Measurements from ENCODE around the gene ZNF853. TPM values are rescaled to one million over a fixed set of nuclear protein-coding genes. Genes with fewer than 3 reads are reported as not detected.

ZNF853 gene
- total RNA-seq, 2 experiments from 2014 or later: 0.55 to 0.60 TPM

DNA sequence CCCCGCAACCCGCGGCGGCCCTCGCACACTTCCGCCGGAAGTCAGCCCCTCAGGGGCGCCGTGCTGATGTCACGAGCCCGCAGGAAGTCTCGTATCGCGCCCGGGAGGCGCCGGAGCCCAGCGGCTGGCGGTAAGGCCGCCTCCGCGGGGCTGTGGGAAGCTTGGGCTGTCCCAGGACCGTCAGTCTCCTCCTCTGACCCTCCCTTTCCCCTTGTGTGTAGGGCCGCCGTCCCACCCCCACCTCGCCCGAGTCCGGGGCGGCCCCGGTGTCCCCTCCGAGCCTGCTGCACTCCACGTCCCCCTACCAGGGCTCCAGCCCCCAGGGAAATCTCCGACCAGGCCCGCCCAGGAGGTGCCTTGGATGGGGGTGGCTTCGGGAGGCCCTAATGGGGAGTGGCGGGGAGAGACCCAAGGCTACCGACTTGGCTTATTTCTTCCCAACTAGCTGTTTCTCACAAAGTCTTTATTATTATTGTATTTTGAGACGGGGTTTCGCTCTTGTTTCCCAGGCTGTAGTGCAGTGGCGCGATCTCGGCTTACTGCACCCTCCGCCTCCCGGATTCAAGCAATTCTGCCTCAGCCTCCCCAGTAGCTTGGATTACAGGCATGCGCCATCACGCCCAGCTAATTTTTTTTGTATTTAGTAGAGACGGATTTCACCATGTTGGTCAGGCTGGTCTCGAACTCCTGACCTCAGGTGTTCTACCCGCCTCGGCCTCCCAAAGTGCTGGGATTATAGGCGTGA is 37.9 kb upstream of the ZNF853 start, which contains the start of gene ZDHHC4:
Gene ZDHHC4, plus strand, starts transcription at position 86 of the 745 bp plus-strand sequence. CDS start 3,108 bp downstream, outside the sequence.
- peak; percentile 95 for DNase-seq (ENCODE audit: low spot score)
- POLR2A ChIA-PET: interaction anchor here (0.6 to 1.9 kb wide), 5 partner anchors 8 to 55 kb away, joined by 3 to 7 read pairs (median 4); no protein-coding TSS in a partner anchor
- Histone ChIP-seq H3K79me2 (ENCODE audit: insufficient read depth, low read depth, low read length) (peaks cover 25% of the 10 kb centered on the region; the same call in 1 of the 2 replicates), H3K4me3 (ENCODE audit: low read depth, low read length, poor library complexity, severe bottlenecking) (peak within 1 kb of the TSS; percentile 87), H3K4me1 (ENCODE audit: insufficient read depth, low read length, poor library complexity, severe bottlenecking) (peaks cover 73% of the 10 kb centered on the region), H2AFZ (ENCODE audit: low read length) (peak within 1 kb of the TSS; percentile 31; the same call in 1 of the 2 replicates), H3K4me2 (ENCODE audit: low read length) (peak within 1 kb of the TSS; percentile 71), H3K36me3 (ENCODE audit: insufficient read depth, low read length) (peaks cover 12% of the 10 kb centered on the region), H3K9me2 (ENCODE audit: insufficient read depth, low read length) (no peaks in the 10 kb centered on the region), H3K27ac (ENCODE audit: low read depth, low read length, poor library complexity, severe bottlenecking) (peak within 1 kb of the TSS; percentile 79), H4K20me1 (ENCODE audit: insufficient read depth, low read length) (no peaks in the 10 kb centered on the region), H3K9me3 (ENCODE audit: low read length) (peaks cover 8% of the 10 kb centered on the region; the same call in 1 of the 2 replicates)
- BruUV-seq (replicated peaks): no TSS peak
- CTCF ChIA-PET (ENCODE audit: unreplicated experiment): no interaction called here
- TF ChIP-seq, protein P1, sequence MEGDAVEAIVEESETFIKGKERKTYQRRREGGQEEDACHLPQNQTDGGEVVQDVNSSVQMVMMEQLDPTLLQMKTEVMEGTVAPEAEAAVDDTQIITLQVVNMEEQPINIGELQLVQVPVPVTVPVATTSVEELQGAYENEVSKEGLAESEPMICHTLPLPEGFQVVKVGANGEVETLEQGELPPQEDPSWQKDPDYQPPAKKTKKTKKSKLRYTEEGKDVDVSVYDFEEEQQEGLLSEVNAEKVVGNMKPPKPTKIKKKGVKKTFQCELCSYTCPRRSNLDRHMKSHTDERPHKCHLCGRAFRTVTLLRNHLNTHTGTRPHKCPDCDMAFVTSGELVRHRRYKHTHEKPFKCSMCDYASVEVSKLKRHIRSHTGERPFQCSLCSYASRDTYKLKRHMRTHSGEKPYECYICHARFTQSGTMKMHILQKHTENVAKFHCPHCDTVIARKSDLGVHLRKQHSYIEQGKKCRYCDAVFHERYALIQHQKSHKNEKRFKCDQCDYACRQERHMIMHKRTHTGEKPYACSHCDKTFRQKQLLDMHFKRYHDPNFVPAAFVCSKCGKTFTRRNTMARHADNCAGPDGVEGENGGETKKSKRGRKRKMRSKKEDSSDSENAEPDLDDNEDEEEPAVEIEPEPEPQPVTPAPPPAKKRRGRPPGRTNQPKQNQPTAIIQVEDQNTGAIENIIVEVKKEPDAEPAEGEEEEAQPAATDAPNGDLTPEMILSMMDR (conservative IDR thresholded peaks at IDR 0.05; ENCODE audit: low read length): no peak
- intact Hi-C loops (cut with micrococcal nuclease; ENCODE audit: unreplicated experiment): loop anchor here (1.0 kb wide), 1 partner anchor 13 kb away; the partner anchor contains the start of gene INTS15

DNA sequence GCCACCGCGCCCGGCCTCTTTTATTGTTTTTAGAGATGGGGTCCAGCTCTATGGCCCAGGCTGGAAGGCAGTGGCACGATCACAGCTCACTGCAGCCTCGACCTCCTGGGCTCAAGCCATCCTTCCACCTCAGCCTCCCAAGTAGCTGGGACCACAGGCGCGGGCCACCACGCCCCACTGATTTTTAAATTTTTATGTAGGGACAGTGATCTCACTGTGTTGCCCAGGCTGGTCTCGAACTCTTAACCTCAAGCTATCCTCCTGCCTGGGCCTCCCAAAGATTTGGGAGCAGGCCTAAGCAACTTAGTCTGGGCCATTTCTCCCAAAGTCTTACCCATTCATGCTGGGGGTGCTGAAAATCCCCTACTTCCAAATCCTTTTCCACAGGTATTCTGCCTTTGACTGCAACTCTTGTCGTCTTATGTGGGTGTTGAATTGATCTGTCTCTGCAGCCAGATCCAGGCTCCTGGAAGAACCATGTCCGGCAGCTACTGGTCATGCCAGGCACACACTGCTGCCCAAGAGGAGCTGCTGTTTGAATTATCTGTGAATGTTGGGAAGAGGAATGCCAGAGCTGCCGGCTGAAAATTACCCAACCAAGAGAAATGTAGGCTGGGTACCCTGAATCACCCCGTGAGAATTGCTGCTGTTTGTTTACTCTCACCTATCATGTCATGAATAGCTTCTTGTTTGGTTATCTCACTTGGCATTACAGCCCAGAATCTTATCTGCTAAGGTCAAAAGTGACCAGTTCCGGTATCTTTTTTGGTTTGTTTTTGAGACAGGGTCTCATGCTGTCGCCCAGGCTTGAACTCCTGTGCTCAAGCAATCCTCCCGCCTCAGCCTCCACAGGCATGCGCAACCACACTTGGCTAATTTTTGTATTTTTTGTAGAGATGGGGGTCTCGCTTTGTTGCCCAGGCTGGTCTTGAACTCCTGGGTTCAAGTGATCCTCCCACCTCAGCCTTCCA is 37.0 kb upstream of the ZNF853 start:
- H3K4me2 ChIP-seq (ENCODE audit: low read length): peak overlapping the region; percentile 71
- no peak overlapping the region for H2AFZ ChIP-seq (ENCODE audit: low read length)
- no peak for DNase-seq (ENCODE audit: low spot score)
- peak overlapping the region; percentile 87 for H3K4me3 ChIP-seq (ENCODE audit: low read depth, low read length, poor library complexity, severe bottlenecking)
- ChIA-PET CTCF (ENCODE audit: unreplicated experiment) (no interaction called here), POLR2A (interaction anchor here (0.7 to 1.9 kb wide), 4 partner anchors 9 to 55 kb away, joined by 3 to 7 read pairs (median 4); no protein-coding TSS in a partner anchor)
- intact Hi-C loops (cut with micrococcal nuclease; ENCODE audit: unreplicated experiment): no loop called here
- peaks cover 82% of the 10 kb centered on the region for H3K4me1 ChIP-seq (ENCODE audit: insufficient read depth, low read length, poor library complexity, severe bottlenecking)
- TF ChIP-seq EZH2phosphoT487 (IDR thresholded peaks at IDR 0.05; ENCODE audit: borderline replicate concordance, low read depth, low read length): no peak
- TF ChIP-seq, protein P1 (conservative IDR thresholded peaks at IDR 0.05; ENCODE audit: low read length): no peak
- TSS peak; percentile 63 for BruUV-seq (replicated peaks)
- H3K27ac ChIP-seq (ENCODE audit: low read depth, low read length, poor library complexity, severe bottlenecking): peak overlapping the region; percentile 79
- H3K79me2 ChIP-seq (ENCODE audit: insufficient read depth, low read depth, low read length): peaks cover 25% of the 10 kb centered on the region; the same call in 1 of the 2 replicates
- peaks cover 21% of the 10 kb centered on the region for H3K36me3 ChIP-seq (ENCODE audit: insufficient read depth, low read length)
- H3K9me2 ChIP-seq (ENCODE audit: insufficient read depth, low read length): no peaks in the 10 kb centered on the region
- peaks cover 13% of the 10 kb centered on the region; the same call in 1 of the 2 replicates for H3K9me3 ChIP-seq (ENCODE audit: low read length)
- H4K20me1 ChIP-seq (ENCODE audit: insufficient read depth, low read length): no peaks in the 10 kb centered on the region

Data from OCI-LY7 (cell line).